Measurements from ENCODE around the gene WASF2. TPM values are rescaled to one million over a fixed set of nuclear protein-coding genes. Genes with fewer than 3 reads are reported as not detected.

WASF2 gene
- total RNA-seq, 1 donor from 2014 or later, result 51.2 TPM

- Histone ChIP-seq H3K4me3 (no peak within 1 kb of the TSS), H3K4me1 (peaks cover 27% of the 10 kb centered on the region), H3K36me3 (no peaks in the 10 kb centered on the region), H3K27ac (replicated peaks) (no peak within 1 kb of the TSS), H3K9me3 (replicated peaks) (no peaks in the 10 kb centered on the region), H3K27me3 (ENCODE audit: low read depth) (peaks cover 4% of the 10 kb centered on the region)
- TF ChIP-seq CTCF (IDR thresholded peaks at IDR 0.05; ENCODE audit: borderline replicate concordance), result no peak
- intact Hi-C loops (cut with micrococcal nuclease), result no loop called here
- DNase-seq, result no peak
Measured at GRCh38 chr1:27383039-27383605, 106.8 kb downstream of the WASF2 start, which contains the start of gene CD164L2. Gene CD164L2 (minus strand): TSS chr1:27383333. CDS start chr1:27383239, 94 bp downstream.

GRCh38 chr1:27381969-27382762, 107.8 kb downstream of the WASF2 start:
- Histone ChIP-seq H3K27ac (replicated peaks) (no peak overlapping the region), H3K27me3 (ENCODE audit: low read depth) (peaks cover 4% of the 10 kb centered on the region), H3K4me3 (no peak overlapping the region), H3K4me1 (peaks cover 33% of the 10 kb centered on the region), H3K9me3 (replicated peaks) (no peaks in the 10 kb centered on the region), H3K36me3 (no peaks in the 10 kb centered on the region)
- DNase-seq, result no peak
- intact Hi-C loops (cut with micrococcal nuclease), result no loop called here
- TF ChIP-seq CTCF (IDR thresholded peaks at IDR 0.05; ENCODE audit: borderline replicate concordance), result no peak

- peaks cover 4% of the 10 kb centered on the region for H3K27me3 ChIP-seq (ENCODE audit: low read depth)
- intact Hi-C loops (cut with micrococcal nuclease), result no loop called here
- no peaks in the 10 kb centered on the region for H3K36me3 ChIP-seq
- no peak for DNase-seq
- no peak for TF ChIP-seq CTCF (IDR thresholded peaks at IDR 0.05; ENCODE audit: borderline replicate concordance)
- H3K4me3 ChIP-seq, result no peak overlapping the region
- H3K4me1 ChIP-seq, result peaks cover 45% of the 10 kb centered on the region
- H3K27ac ChIP-seq (replicated peaks), result no peak overlapping the region
- no peaks in the 10 kb centered on the region for H3K9me3 ChIP-seq (replicated peaks)
Measured at GRCh38 chr1:27380766-27381733, 108.9 kb downstream of the WASF2 start.

- Histone ChIP-seq H3K27ac (replicated peaks) (no peak overlapping the region), H3K27me3 (ENCODE audit: low read depth) (peaks cover 4% of the 10 kb centered on the region), H3K9me3 (replicated peaks) (no peaks in the 10 kb centered on the region), H3K36me3 (no peaks in the 10 kb centered on the region), H3K4me3 (no peak overlapping the region), H3K4me1 (peaks cover 53% of the 10 kb centered on the region)
- intact Hi-C loops (cut with micrococcal nuclease), result no loop called here
- TF ChIP-seq CTCF (IDR thresholded peaks at IDR 0.05; ENCODE audit: borderline replicate concordance), result no peak
- DNase-seq, result no peak
Measured at GRCh38 chr1:27380224-27380623, 109.7 kb downstream of the WASF2 start.

GRCh38 chr1:27379564-27380122, 110.3 kb downstream of the WASF2 start:
- no peak for DNase-seq
- no peak for TF ChIP-seq CTCF (IDR thresholded peaks at IDR 0.05; ENCODE audit: borderline replicate concordance)
- Histone ChIP-seq H3K36me3 (no peaks in the 10 kb centered on the region), H3K27me3 (ENCODE audit: low read depth) (peaks cover 4% of the 10 kb centered on the region), H3K9me3 (replicated peaks) (no peaks in the 10 kb centered on the region), H3K4me1 (peaks cover 56% of the 10 kb centered on the region), H3K4me3 (no peak overlapping the region), H3K27ac (replicated peaks) (no peak overlapping the region)
- intact Hi-C loops (cut with micrococcal nuclease), result no loop called here
